WI38 (cell line): ENCODE results near the gene APP.
"Not testable (repeated sequence)": the region's sequence is repeated elsewhere in the genome, so short reads cannot be mapped to it uniquely, and the experiment has no call there.

Experiments
- H3K4me3 ChIP-seq: 2 replicates; pipeline ENCODE4 v1.5.1; 2011; ENCODE audit warnings: low read depth, mild to moderate bottlenecking, control low read depth, low read length
- TF ChIP-seq, protein P1 (sequence below): IDR thresholded peaks from 2 replicates; pipeline ENCODE4 v1.5.1; 2012; ENCODE audit warnings: low read depth, mild to moderate bottlenecking, control low read depth, low read length

The APP gene

DNA sequence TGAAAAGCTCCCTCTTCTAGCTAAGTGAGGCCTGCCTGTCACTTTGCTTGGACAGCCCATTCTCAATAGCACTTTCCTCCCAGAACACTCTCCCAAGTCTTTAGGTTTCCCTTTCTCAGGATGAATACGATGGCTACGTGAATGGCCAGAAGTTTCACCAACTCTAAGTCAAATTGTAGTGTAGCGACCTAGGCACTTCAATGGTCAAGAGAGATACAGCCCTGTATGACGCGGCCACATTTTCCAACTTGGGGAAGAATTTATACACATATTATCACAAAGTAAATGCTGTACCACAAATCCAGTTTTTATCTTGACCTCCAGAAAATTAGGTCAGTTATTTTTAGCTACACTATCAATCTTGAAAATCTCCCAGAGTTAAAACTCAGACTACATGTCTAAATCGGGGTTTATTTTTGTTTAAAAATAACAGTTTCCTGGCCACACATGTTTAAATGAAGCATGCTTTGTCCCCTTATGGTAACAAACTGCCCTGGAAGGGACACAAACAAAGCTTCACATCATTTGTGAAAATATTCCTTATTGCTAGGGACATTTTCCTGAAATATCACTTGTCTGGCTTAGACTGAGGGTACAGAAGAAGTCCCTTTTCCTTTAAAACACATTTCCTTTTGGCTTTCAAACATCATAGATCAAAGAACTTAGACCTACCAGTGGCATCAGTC lies 243.2 kb downstream of the APP start:
- no peak overlapping the region for H3K4me3 ChIP-seq
- TF ChIP-seq, protein P1, sequence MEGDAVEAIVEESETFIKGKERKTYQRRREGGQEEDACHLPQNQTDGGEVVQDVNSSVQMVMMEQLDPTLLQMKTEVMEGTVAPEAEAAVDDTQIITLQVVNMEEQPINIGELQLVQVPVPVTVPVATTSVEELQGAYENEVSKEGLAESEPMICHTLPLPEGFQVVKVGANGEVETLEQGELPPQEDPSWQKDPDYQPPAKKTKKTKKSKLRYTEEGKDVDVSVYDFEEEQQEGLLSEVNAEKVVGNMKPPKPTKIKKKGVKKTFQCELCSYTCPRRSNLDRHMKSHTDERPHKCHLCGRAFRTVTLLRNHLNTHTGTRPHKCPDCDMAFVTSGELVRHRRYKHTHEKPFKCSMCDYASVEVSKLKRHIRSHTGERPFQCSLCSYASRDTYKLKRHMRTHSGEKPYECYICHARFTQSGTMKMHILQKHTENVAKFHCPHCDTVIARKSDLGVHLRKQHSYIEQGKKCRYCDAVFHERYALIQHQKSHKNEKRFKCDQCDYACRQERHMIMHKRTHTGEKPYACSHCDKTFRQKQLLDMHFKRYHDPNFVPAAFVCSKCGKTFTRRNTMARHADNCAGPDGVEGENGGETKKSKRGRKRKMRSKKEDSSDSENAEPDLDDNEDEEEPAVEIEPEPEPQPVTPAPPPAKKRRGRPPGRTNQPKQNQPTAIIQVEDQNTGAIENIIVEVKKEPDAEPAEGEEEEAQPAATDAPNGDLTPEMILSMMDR, result no peak

DNA sequence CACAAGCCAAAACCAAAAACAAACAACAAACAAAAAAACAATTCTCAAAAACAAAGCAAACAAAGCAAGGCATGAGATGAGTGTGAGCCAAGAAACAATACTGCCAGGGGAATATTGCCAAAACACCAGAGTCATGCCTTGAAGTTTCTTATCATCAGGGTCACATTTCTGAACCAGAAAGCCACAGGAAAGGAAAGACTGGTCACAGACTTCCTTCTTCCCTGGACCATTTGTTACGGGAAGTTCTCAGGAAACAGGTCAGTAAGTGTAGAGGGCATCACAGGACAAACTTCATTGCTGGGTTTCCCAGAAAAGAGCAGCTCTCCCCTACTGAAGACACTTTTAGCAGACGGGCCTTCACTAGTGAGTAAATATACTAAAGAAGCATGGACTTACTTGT lies 244.6 kb downstream of the APP start:
- TF ChIP-seq, protein P1, result no peak
- no peak overlapping the region for H3K4me3 ChIP-seq

GRCh38 chr21:25925064-25925800 lies 245.3 kb downstream of the APP start:
- TF ChIP-seq, protein P1, result no peak
- no peak overlapping the region for H3K4me3 ChIP-seq

GRCh38 chr21:25918152-25918551 lies 252.4 kb downstream of the APP start:
- H3K4me3 ChIP-seq, result not testable (repeated sequence)

DNA sequence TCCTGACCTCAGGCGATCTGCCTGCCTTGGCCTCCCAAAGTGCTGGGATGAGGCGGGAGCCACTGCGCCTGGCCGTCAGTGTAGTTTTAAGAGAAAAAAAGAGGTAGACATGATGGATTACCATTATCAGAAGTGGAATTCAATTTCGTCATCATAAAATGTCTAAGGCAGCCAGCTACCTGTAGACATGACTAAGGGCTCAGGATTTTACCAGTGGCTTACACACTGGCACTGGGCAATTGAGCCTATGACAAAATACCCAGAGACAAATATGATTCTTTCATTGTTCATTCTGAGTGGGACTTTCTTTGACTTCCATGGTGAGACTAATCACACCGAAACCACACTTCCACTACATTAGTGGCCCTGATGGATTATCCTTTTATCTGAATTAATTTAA lies 254.3 kb downstream of the APP start:
- H3K4me3 ChIP-seq, result no peak overlapping the region
- TF ChIP-seq, protein P1, result no peak

- TF ChIP-seq, protein P1, result no peak
- H3K4me3 ChIP-seq, result no peak overlapping the region
Measured at GRCh38 chr21:25913479-25913878, 257.1 kb downstream of the APP start.

- TF ChIP-seq, protein P1, result no peak
- no peak overlapping the region for H3K4me3 ChIP-seq
Measured at GRCh38 chr21:25912402-25912746, 258.2 kb downstream of the APP start.
